ENCODE results near the gene LRSAM1.
A peak's percentile ranks its signal among the peaks of the same experiment; 100 is the strongest.

Gene LRSAM1

DNA sequence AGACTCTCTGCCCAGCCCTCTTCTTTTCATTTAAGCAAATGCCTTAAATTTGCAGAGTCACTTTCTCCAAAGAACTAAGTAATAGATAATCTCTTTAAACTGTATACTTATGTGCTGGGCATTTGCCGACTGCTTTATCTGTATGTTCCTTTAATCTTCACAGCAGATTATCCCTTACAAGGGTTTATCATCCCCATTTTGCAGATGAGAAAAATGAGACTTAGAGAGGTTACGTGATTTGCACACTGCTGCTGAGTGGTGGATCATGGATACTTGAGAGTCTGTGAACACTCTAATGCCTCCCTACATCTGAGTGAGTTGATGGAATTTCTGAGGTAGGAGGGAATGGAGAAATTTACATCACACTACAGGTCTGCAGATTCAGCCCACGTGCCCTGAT, 23.0 kb upstream of the LRSAM1 start:
- no peak for DNase-seq

DNA sequence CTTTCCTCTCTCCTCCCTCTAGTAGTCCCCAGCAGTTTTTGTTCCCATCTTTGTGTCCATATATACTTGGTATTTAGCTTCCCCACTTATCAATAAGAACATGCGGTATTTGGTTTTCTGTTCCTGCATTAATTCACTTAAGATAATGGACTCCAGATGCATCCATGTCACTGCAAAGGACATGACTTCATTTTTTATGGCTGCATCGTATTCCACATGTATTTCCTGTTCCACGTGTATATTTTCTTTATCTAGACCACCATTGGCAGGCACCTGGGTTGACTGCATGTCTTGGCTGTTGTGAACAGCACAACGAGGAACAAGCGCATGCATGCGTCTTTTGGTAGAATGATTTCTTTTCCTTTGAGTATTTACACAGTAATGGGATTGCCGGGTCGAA, 20.9 kb upstream of the LRSAM1 start:
- no peak for DNase-seq

DNA sequence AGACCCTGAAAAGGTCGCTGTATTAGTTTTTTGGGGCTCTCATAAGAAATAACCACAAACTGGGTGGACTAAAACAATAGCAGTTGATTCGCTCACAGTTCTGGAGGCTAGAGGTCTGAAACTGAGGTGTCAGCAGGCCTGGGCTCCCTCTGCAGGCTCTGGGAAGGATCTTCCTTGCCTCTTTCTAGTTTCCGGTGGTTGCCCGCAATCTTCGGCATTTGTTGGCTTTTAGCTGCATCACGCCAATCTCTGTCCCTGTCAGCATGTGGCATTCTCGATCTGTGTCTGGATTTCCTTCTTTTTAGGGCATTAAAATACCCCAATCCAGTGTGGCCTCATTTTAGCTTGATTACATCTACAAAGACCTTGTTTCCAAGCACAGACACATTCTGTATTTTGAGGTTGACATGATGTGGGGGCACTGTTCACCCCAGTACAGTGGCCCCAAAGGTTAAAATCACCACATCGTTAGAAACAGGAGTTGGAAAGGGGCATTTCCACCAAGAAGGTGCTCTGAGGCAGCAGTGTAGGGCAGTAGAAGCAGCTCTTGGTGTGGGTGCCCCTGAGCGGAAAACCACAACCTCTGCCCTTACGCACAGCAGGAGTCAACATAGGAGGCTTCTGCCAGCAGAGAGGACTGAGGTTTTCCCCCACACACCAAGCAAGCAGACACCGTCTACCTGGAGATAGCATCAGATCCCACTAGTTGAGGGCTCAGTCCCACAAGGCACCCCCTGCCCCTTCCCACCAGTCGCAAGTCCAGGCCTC, 13.6 kb upstream of the LRSAM1 start:
- DNase-seq: peak; percentile 47

DNA sequence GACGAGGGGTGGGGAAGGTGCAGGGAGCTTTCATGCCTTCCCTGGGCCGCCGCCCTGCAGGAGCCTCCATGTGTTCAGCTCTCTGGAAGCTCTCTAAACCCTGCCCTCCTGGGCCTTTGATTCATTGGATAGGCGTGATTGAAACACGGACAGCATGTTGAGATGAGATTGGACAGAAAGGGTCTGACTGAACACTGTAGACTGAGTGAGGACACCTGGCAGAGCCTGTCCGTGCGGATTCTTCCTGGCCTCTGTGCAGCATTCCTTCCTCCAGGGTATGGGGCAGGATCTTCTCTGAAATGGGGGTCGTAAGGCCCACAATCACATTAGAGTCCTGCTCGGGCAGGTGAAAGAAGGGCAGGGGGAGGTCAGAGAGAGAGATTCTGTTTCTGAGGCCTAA, 12.9 kb upstream of the LRSAM1 start:
- no peak for DNase-seq

DNA sequence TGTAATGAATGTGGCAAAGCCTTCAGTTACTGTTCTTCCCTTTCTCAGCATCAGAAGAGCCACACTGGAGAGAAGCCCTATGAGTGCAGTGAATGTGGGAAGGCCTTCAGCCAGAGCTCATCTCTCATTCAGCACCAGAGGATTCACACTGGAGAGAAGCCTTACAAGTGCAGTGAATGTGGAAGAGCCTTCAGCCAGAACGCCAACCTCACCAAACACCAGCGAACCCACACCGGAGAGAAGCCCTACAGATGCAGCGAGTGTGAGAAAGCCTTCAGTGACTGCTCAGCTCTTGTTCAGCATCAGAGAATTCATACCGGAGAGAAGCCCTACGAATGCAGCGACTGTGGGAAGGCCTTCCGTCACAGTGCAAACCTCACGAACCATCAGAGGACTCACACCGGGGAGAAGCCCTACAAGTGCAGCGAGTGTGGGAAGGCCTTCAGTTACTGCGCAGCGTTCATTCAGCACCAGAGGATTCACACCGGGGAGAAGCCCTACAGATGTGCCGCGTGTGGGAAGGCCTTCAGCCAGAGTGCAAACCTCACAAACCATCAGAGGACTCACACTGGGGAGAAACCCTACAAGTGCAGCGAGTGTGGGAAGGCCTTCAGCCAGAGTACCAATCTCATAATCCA, 6.9 kb upstream of the LRSAM1 start:
- no peak for DNase-seq

DNA sequence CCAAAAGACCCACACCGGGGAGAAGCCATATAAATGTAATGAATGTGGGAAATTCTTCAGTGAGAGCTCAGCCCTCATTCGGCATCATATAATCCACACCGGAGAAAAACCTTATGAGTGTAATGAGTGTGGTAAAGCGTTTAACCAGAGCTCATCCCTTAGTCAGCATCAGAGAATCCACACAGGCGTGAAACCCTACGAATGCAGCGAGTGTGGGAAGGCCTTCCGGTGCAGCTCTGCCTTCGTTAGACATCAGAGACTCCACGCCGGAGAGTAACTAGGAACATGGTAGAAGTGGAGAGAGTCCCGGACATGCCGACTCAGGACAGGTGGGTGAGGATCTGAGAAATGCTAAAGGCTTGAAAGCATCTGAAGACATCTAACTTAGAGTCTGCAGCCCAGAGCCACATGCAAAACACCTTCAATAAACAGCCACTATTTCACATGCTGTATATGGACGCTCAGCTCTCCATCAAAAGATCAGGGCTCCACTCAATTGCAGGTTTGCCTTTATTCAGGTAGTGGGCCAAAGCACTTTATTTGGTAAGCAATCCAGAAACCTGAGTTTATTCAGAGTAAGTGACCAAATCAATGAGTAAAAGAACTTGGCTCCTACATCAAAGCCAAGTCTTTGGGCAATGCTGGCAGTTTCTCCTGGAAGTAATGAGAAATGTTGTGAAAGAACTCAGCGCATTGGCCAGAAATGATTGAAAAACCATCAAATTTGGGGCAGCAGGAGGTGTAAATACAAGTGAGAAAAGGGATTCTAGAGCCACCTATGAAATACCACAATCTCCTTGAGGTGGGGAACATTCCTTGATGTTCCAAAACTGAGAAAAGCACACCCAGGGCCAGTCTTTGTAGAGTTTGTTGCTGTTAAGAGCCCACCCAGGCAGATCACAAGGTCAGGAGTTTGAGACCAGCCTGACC, 6.1 kb upstream of the LRSAM1 start:
- DNase-seq: no peak

DNA sequence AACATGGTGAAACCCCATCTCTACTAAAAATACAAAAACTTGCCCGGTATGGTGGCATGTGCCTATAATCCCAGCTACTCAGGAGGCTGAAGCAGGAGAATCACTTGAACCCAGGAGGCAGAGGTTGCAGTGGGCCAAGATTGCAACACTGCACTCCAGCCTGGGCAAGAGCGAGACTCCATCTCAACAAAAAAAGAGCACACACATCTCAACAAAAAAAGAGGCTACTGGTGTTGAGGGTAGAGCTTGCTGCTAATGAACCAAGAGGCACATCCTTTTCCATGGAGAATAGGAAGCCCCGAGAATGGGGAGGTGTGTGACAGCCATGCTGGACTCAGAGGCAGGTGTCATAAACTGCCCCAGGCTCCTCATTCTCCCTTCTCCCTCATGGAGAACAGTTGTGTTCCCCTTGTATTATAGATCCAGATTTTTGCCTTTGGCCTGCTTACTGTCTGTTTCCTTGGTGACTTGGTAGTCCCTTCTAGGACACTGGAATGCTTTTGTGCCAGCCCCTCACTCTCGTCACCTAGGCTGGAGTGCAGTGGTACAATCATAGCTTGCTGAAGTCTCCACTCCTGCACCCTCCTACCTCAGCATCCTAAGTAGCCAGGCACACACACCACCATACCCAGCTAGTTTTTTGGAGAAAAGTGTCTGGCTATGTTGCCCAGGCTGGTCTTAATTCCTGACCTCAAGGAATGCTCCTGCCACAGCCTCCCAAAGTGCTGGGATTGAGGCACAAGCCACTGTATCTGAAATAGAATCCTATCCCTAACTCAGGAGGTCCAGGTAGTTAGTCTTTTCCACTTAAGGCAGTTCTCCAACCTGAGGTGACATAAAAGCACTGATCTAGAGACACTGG, 5.2 kb upstream of the LRSAM1 start:
- no peak for DNase-seq

DNA sequence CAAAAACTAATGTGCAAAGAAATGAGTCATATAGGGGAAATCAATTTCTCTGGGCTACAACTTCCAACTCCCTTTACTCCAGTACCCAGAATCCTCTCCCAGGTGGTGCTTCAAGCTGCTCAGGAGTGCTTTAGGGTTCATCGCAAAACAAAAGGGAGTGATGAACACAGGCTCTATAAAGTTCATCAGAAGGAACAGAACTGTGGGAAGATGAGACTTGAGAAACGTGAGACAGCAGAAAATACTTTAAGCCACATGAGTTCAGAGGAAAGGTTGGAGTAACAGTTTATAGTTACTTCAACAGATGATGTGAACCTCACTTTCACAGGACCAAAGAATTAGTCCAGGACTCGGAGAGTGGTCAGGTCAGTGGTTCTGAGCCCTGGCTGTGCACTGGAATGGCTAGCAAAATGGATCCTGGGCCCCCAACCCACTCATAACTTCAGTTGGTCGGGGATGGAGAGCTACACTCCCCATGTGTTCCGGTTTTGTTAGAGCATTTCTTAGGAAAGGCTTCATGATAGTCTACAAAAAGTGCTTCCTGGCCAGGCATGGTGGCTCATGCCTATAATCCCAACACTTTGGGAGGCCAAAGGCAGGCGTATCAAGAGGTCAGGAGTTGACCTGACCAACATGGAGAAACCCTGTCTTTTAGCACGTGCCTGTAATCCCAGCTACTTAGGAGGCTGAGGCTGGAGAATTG, 4.4 kb upstream of the LRSAM1 start:
- no peak for DNase-seq

DNA sequence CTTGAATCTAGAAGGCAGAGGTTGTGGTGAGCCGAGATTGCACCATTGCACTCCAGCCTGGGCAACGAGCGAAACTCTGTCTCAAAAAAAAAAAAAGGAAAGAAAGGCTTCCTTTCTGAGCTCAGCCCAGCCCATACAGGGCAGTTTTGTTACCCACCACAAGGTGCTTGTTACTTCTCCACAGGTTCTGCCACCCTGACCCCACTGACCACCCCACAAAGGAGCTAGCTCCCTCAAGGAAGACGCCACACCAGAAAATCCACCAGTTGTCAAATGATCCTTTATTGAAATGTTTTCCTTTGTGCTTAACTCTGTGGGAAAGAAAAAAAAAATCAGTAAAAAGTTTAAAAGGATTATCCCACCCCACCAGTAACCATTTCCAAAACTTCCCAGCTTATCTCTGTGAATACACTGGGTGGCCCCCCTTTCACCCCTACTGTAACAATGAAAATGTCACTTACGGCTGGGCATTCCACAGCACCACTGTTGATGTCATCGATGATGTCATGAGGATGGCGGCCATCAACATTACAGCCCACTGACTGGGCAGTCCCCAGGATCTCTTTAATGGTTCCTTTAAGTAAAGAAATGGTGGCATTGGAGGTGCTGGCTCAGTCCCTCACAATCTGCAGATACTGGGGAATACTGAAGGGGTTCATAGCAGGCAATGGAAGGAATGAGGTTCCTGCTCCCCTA, 3.7 kb upstream of the LRSAM1 start:
- no peak for DNase-seq

DNA sequence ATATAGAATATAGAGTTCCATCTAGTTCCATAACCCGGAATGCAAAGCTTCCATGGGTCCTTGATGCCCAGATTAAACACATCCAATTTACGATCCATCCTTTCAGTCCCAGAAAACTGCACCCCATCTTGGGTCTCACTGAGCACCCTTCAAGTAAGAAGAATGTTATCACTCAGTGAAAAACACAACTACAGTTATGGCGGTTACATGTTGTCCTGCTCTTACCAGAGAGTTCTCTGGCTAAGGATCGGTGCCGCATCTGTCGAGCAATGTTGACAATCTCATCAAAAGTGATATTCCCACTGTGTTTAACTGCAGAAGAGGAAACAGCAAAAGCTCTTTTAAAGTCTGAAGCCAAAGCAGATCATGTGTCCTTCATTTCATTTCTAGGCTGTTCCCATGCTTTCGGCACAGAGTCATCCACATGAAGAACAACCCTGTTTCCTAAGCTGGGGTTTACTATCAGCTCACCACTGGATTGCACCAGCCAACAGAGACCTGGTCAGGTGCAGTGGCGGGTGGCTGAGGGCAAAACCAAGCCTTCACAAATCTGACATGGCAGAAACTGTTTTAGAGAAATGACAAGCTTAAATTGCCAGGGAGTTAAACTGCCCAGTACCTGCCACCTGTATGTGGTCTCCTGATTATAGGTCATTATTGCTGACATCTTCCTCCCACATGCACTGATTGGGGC, 3.1 kb upstream of the LRSAM1 start:
- DNase-seq: no peak

DNA sequence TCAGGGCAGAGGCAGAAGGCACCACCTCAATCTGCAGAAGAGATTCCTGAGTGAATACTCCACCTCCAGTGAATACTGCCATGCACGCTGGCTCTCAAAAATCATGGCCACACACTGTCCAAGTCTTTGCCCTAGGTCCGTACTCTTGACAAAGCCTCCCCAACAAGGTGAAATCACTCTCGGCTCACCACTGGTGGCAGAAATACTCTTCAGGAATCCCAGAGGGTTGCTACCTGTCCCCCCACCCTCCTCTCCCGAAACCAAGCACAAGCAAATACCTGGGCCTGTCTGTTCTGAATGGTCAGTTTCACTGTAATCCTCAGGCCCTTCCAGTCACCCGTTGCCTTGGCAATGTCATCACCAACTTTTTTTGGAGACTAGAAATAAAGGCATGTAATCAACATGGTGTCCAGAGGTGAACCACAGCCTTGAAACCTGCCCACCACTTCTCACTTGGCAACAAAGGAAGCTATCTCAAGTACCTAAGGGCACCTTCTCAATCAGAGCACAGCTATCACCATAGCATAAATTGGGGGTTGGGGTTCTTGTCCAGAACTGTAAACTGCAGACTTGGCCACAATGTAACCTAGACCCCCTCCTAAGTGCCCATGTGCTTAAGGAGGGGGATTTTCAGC, 1.9 kb upstream of the LRSAM1 start:
- DNase-seq: no peak

DNA sequence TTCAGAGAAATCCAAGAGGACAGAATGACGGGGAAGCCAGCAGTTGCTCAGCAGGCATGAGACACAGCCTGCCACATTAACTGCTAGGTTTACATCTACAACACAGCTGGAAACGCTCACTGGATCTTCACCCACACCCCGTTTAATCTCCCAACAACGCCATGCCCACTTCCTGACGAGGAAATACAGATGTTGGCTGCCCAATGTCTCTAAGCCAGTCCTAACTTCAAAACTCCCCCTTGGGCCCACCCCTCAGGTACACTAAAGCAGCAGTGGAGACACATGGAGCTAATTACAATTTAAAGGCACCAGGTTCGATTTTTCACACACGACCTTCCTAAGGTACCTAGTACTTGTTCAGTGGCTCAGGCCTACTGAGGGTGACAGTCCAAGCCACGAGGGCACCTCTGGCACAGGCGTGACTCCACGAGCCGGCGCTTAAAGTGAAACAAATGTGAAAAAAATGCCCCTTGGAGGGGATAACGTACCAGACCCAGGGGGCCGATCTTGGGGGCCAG, 1.0 kb upstream of the LRSAM1 start:
- DNase-seq: no peak

DNA sequence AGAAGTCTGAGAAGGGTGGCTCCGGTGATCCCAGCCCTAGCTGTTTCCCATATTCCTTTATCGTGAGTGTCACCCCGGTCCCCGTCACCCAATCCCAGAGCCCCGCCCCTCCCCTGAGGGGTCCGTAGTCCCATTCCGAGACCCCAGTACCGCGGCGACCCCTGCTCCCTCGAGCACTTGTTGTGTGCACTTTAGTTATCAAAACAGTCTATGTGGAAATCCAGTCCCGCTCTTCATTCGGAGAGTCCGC, 223 bp downstream of the LRSAM1 start:
- no peak for DNase-seq

DNA sequence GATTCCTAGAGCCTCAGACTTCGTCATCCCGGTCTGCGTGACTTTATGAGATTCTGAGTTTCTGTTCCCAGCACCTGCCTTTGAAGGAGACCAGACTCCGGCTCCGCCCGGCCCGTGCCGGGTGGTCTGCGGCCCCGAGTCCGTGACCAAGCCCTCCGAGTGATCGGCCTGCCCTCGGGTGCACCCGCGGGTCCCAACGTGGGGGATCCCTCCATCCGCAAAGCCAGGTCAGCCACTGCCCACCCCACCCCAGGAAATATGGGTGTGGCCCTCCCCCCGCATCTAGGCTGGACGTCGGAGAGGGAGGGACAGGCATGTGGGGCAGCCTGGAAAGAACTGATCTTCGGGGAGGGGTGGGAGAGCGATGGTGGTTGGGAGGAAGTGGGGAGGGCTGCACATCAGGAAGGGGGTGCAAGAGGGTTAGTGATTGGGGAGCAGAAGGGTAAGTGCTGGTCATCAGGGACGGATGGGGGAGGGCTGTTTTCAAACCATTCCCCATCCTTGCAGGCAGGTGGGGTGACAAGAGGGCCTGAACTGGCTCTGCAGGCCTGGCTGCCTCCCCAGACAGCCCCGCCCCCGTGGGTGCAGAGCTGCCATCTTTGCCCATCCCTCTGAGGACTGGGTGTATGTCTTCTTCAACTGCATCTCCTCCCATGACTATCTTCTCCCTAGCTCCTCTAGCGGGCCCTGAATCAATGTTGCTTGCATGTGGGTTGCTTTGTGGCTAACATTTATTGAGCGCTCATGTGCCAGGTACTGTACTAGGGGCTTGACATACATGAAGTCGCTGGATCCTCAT, 747 bp downstream of the LRSAM1 start:
- DNase-seq: peak; percentile 49

DNA sequence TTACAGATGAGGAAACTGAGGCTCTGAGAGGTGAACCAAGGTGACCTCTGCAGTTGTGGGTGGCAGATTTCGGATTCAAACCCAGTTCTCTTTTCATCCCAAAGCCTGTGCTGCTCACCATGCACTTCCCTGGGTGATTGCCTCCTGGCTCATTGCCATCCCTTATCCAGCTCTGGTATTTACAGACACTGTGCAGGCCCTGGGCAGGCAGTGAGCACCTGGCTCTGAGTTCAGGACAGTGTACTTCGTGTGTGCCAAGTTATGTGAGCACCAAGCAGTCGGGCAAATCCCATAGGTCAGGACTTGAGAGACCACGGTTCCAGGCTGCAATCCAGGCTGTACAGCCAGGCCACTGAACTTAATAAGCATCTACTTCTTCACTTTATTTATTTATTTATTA, 1.4 kb downstream of the LRSAM1 start:
- DNase-seq: no peak

DNA sequence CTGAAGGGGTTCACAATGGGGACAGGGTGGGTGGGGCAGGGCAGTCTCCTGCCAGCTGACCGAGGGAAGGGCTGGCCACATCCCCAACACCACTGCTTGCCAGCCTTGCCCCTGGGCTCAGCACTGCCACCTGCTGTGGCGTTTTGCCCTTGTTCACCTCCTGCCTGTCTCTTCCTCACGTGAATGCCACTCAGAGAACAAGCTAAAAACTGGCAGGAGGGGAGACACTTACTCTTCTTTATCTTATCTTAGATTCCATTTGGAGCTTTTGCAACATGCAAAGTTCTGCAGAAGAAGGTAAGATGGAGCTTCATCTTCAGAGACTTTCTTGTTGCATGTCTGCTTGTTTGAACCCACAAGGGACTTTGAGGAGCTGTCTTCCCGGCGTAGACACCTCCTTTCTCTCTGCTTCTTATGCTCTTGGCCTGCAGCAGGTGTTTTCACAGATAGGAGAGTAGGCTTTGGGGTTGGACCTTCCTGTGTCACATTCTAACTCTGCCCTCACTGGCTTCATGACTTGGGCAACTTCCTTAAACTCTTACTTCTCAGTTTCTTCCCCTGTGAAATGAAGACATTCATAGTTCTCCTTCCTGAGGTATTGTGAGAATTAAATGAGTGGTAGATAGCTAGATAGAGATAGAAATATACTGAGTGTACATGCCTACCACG, 4.1 kb downstream of the LRSAM1 start:
- DNase-seq: no peak

DNA sequence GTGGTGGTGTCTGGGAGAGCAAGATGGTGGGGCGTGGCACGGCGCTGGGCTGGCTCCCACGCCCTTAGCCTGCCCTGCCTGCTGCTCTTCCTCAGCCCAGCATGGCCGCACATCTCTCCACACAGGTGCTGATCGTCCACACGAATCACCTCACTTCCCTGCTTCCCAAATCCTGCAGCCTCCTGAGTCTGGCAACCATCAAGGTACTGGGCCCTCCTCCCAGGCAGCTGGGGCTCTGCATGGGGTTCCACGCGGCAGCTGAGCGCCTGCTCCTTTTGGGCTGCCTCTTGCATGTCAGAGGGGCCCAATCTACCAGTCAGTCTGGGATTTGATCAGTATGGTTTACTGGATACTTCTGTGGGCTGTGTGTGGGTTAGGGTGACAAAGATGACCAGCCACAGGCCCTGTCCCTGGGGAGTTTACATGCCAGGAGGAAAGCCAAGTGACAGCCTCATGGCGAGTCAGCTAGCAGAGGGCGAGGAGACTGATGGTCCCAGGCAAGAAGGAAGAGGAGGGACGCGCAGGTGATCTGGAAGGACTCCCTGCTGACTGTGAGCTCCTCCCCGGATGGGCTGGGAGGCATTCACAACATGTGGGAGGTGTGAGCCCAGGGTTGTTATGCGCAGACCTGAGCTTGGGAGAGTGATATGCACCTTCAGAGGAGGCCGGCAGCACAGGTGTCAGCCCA, 6.0 kb downstream of the LRSAM1 start:
- no peak for DNase-seq

DNA sequence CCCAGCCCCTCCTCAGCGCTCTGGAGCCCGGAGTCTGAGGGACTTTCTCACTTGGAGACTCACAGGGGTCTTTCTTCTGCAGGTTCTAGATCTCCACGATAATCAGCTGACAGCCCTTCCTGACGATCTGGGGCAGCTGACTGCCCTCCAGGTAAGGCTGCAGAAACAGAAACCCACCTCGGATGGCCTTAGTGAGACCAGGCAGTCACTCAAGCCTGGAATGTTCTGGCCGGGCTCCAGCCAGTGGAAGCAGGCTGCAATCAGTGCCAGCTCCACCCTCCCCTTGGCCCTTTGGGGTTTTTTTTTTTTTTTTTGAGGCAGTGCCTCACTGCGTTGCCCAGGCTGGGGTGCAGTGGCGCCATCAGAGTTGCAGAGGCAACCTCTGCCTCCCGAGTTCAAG, 7.6 kb downstream of the LRSAM1 start:
- no peak for DNase-seq
